GM04503 (cell line): Measurements from ENCODE around the gene ARL13B.
A peak's percentile ranks its signal among the peaks of the same experiment; 100 is the strongest.
"Not testable (repeated sequence)": the region's sequence is repeated elsewhere in the genome, so short reads cannot be mapped to it uniquely, and the experiment has no call there.

Experiments used
- DNase-seq: peaks from one replicate; pipeline ENCODE4 v3.0.0-alpha.2; 2012; ENCODE audit warnings: low read depth

Gene ARL13B

DNA sequence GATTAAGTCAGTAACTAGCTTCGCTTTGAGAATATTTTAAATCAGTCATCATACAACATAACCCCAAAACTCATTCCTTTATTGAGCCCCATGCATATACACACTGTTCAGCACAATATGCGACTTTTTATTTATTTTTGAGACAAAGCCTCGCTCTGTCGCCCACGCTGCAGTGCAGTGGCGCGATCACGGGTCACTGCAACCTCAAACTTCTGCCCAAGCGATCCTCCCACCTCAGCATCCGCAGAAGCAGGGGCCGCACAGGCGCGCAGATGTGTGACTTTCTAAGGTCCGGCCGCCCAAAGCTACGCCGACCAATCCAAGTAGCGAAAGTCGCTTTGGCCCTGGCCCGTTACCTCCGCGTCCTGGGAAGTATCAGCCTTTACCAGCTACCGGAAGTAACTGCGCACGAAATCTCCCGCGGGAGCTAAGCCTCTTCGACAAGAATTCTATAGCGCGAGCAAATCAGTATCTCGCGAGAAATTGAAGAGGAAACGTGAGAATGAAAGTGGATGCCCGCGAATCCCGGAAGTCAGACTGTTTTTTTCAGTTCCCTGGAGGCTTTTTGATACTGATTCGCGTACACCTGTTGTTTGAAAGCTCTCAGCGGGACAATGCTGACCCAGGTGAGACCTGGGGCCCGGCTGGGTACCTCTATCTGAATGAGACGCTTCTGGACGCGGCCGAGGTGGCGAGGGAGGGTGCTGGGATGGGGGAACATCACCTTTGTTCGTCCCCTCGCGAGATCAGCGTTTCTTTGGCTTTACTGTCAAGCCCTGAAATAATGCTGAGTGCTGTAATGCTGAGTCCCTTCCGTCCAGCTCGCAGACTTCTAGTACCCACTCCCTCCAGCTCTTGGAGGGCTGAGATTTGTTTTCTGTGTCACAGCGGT is 82.8 kb downstream of the ARL13B start, which contains the start of the genes DHFR2 and NSUN3:
DHFR2 (minus strand) TSS at position 404 of the 892 bp plus-strand sequence. CDS start 1,405 bp downstream, outside the sequence.
NSUN3 (plus strand) TSS at position 549 of the 892 bp plus-strand sequence; CDS start at position 615, 66 bp downstream.
- DNase-seq: peak; percentile 92

DNA sequence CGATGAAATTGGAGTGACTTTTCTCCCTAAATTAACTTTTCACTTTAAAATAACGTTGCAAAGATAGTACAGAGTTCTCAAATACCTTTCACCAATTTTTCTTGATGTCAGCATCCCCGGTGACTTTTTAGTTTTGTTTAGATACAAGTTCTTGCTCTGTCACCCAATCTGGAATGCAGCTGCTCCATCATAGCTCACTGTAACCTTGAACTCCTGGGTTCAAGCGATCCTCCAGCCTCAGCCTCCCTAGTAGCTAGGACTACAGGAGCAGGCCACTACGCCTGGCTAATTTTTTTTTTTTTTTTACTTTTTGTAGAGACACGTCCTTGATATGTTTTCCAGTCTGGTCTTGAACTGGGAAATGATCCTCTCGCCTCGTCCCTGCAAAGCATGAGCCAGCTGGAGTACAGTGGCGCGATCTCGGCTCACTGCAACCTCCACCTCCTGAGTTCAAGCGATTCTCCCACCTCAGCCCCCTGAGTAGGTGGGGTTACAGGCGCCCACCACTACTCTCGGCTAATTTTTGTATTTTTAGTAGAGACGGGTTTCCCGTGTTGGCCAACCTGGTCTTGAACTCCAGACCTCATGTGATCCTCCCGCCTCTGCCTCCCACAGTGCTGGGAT is 83.7 kb downstream of the ARL13B start:
- no peak for DNase-seq

DNA sequence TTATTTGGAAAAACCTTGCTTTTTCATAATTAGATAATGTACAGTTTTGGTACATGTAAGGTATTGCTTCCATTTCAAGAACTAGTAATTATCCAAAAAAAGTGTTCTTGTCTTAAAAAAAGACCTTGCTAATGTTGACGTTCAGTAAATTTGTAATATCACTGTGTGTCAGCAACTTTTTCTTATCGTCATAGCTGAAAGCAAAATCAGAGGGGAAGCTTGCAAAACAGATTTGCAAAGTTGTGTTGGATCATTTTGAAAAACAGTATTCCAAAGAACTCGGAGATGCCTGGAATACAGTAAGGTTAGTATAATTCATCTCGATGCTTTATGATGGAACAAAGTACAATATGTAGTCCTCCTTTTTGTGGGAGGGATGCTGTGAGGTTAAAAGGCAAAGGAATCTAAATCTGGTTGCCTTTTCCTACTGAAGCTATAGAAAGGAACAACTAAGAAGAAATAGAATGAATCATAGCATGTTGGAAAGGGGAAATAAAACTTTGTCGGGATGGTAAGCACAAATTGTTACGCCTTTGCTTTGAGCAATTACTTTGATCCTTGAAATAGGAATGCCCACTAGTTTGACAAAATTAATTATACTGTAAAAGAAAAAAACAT is 84.4 kb downstream of the ARL13B start:
- no peak for DNase-seq

DNA sequence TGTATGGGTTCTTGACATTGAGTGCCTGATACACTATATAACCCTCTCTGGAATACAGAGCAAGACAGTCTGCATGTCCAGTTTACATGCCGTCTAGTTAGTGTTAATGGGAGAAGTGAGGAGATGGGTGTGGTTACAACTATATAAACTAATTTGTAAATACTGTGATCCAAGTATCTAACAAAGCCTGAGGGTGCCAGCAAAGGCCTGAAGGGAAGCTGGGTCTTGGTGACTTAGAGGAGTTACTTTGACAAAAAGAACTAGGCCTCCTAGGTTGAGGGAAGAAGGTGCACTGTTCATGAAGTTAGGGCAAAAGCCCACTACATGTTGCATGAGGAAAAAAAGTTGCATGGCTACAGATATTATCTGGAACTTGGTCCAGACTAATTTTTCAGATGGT is 85.2 kb downstream of the ARL13B start:
- no peak for DNase-seq

DNA sequence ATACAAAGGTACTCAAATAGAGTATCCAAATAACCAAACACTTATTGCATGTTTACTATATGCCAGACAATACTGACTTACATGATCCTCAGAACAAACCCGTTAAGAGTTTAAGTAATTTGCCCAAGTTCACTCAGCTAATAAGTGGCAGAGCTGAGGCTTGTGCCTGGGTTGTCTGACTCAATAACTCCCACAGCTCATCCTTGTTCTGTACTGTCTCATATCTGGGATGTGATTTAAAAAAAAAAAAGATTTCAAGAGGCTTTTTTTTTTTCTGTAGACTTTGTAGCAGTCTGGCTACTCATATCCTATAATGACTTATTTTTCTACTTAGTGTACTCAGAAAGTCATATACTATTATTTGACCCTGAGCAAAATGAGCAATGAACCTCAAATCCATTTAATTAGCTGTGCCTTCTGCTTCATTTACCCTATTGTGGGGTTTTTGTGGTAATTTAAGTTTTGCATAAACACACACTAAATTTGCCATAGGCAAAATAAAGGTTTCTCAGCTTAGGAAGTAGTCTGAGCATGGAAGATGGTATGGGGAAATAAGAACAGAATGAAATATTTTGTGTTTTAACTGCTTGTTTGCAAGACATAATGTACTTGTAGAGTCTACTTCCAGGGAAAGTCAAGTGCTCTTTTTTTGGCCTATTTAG is 86.0 kb downstream of the ARL13B start:
- DNase-seq: no peak

DNA sequence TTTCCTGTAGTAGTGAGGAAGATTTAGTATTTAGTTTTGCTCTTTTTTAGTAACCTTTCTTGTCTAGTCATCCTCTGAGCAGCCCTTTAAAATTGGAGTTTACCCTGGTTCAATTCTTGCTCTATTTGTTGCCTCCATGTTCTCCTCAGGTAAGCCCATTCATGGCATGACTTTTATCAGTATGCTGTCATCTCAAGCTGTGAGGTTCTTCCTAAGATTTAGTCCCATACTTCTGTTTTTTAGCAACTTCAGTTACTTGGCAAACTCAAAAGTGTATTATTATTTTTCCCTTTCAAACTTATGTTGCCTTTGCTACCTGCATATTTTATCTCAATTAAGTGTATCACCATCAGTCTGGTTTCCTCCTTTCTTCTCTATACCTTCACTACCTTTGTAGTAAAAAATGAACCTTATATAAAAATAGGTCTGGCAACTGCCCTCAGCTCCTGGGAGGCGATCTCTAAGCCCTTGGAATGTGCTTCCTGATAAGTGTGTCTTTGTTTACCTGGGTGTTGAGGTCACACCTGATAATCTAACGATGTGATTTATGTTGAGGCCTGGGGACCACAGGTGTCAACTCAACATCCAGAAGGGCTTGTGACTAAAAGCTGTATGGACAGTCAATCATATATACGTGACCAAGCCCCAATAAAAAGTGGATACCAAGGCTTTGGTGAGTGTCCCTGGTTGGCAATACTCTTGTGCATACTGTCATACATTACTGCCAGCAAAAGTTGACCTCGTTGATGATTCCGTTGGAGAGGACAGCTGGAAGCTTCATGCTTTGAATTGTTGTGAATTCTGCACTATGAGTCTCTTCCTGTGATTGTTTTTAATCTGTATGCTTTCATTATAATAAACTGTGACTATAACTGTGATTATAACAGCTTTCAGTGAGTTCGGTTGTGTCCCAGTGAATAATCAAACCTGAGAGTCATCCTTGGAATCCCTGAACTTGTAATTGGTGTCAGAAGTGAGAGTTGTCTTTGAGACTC is 86.8 kb downstream of the ARL13B start:
- DNase-seq: no peak

DNA sequence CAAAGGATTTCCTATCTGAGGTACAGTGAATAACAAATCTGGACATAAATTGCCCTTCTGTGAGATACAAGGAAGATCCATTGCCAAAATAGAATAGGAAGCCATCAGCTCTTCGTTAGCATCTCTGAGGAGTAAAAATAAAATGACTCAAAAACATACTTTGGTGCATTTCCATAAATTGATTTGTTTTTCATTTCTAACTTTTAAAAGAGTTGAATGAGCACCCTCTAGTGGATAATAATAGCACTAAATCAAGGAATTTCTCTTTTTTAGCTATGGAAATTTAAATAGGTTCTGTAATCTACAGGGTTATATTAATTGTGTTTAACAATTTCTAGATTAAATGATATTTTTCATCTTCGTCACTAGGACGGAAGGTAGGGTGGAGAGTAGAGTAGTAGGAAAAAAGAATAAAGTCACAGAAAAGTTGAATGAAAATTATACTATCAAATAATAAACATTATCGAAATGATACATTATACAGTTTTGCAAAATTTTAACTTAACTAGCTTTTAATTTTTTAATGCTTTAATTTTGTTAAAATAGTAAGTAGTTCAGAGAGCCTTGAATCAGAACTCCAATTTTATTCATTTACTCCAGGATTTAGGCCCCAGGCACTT is 89.3 kb downstream of the ARL13B start:
- DNase-seq: no peak

DNA sequence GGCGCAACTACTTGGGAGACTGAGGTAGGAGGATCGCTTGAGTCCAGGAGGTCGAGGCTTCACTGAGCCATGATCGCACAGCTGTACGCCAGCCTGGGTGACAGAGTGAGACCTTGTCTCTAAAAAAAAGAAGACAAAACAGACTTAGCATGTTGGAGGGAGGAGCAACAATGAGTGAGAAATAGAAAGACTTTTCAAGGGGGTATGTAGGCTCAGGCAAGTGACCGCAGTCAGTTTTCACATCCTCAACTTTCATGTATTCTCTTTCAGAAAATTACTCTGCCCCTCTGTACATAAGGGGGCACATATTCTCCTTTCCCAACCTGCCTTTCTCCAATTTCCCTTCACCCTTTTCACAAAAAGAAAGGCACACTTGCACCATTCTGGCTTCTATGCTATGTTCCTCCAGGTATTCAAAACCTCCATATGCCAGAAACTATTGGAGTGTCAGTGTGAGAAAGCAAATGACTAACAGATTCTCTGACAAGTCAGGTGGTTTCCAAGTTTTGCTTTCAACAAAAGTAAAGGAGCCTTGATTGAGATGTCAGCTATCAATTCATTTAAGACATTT is 90.5 kb downstream of the ARL13B start:
- DNase-seq: no peak

DNA sequence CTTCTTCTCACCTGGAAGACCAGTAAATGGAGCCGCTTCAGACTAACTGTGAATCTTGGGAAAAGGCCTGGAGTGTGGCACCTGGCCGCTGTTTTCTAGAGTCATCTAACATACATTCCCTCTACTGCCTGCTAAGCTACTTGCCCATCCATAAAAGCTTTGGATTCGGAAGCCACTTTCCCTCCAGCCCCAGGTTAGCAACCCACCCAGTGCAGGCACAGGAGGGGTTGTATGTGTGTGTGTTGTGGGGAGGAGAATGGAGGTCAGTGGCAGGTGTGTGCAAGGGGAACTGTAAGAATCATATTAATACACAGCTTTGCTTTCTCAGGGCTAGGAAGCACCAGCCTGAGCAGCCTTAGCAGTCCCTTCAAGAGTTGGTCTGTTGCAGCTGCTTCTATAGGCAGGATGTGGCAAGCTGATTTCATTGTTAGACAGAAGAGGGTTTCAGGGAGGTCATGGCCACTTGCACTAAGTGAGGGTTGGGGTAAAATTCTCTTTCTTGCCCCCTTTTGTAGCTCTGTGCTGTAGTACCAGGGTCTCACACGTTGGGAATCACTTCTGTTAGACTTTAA is 91.8 kb downstream of the ARL13B start:
- DNase-seq: no peak

DNA sequence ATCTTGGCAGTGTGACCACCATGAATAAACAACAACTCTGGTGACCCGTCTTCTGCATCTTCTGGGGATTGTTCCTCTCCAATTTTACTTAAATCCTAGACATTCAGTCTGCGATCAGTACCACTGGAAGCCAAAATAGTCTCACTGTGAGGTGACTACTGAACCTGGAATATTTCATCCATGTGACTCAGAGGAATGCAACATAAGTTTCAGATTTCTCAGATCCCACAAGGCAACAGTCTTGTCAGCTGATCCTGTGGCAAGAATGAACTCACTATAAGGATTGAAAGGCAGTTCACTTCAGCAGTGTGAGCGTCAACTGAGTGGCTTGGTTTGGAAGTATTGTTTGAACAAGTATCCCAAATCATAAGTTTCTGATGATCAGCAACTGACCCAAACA is 96.1 kb downstream of the ARL13B start:
- no peak for DNase-seq

DNA sequence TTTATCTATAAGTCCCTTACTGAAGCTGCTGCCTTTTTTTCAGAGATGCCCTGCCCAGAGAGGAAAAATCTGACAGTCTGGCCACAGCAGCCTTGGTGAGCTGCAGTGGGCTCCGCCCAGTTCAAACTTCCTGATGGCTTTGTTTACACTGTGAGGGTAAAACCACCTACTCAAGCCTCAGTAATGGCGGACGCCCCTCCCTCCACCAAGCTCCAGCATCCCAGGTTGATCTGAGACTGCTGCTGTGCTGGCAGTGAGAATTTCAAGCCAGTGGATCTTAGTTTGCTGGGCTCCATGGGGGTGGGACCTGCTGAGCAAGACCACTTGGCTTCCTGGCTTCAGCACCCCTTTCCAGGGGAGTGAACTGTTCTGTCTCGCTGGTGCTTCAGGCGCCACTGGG is 100.6 kb downstream of the ARL13B start:
- DNase-seq: not testable (repeated sequence)

DNA sequence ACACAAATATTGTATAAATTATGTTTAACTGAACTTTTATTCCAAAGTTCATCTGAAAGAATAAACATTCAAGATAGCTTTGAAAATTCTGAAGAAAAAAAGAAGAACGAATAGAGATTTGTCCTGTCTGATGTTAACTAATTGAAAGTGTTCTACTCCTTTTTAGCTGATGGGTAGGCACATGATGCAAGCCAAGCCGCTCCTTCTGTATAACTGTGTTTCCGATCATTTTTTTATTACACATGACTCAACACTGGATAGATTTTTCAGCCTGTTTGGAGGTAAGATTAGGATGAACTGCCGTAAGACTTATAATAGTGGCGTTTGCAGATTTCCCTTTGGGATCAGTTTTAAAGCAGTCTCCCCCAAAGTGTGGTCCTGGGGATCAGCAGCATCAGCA is 101.9 kb downstream of the ARL13B start:
- DNase-seq: no peak

DNA sequence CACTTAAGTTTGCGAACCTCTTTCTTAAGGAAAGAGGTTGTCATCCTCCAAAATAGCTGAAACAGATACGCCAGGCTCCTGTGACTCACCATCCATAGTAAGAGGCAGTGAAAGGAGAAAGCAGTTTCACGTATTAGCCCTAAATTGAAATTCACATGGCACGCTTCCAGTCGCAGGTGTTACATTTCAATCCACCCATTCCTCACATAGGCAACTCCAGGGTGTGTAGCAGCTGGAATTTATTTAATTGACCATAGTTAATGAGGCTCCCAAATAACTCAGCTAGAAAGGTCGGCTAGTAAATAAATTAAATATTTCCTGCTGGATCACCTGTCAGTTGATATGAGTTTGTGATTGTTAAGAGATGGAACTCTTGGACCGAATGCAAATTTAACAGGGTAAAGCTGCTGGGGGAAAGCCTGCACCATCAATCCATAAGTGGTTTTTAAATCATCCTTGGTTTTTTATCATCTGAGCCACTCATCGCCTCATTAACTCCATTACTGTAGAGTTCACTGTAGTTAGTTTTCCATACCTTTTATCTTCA is 102.5 kb downstream of the ARL13B start:
- no peak for DNase-seq

DNA sequence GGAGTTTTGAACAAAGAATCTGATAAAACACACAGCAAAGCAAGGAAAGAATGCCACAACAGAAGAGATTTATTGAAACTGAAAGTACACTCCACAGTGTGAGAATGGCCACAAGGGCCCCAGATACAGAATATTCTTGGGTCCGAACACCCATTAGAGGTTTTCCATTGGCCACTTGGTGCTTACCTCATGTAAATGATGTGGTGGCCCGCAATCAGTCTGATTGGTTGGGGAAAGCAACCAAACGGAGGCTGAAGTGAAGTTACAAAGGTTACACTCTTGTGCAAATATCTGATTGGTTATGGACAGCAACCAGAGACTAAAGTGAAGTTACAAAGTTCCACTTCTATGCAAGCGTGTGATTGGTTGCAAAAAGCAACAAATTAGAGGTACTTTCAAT is 103.3 kb downstream of the ARL13B start:
- DNase-seq: no peak

DNA sequence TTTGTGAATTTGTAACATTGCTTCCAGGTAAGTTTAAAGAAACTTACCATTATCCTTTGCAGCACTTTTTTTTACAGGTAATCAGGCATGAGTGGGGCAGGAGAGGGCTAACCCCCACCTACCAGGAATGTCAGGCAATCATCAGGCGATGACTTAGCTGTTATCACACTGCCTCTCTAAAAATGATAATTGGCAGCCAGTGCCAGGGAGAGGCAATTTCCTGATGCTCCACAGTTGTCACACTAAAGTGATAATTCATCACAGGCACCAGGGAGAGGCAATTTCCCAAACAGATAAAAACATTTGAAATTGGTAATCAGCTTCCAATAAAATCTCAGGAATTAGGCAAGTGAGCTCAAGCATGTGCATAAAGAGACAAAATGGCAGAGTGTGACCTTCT is 109.2 kb downstream of the ARL13B start:
- no peak for DNase-seq

DNA sequence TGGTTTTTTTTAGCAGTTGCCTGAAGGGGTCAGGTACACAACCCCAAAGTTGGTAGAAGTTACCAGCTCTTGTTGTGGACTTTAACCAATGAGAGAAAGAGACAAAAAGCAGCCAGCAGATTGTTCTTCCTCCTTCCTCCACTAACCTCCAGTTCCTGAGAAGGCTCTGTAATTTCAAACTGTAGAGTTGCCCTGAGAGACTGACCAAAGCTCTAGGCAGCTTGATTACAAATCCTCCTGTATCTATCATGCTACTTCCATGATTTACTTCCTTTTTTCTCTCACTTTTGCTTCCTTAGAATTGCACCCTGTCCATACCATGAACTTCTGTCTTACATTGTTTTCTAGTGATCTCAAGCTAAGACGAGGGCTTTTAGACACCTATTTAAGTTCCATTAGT is 112.1 kb downstream of the ARL13B start:
- no peak for DNase-seq

DNA sequence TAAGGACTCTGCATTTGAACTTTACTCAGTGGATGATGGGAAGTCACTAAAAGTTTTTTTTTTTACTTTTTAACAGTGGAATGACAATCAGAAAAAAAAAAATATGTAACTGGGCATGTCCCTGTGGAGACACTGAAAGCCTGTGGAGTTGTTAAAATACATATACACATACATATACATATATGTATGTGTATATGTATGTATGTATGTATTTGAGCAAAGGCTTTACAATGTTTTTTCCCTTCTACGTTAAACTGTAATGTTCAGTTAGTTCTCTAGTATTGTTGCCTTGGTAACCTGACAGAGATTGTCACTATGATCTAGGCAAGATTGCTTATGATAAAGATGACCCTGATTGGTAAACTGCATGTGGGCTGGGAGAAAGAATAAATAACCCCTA is 113.2 kb downstream of the ARL13B start:
- no peak for DNase-seq

DNA sequence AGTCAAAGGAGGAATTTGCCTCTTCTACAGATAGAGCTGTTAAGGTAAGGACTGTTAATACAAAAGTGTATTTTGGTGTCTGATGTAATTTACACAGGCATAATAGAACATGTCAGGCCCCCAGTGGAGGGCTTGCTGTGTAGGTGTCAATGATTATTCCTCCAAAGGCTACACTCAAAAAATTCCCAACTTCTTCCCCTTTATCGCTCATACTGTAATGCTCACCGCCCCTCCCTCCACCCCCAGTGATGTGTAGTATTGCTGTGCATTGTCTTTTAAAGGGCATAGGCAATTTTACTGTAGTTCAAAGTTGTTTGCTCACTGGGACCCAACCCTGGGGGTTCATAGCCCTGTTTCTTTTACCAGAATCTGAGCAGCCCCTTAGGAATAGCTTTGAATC is 115.2 kb downstream of the ARL13B start:
- no peak for DNase-seq

DNA sequence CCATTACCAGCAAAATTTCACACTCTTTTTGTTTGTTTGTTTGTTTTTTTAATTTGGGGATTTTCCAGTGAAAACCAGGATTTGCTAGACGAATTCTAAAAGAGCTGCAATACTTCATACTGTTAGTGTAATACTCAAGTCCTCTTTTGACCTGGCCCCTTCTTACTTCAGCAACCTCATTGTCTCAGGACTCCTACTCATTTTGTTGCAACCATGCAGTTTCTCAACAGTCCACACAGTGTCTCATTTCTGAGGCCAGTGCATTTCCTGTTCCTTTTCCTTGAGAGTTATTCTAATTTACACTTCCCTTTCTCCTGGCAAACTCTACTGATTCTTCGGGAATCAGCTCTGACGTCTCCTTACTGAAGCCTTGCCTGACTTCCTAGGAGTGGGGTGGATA is 118.5 kb downstream of the ARL13B start:
- DNase-seq: no peak

DNA sequence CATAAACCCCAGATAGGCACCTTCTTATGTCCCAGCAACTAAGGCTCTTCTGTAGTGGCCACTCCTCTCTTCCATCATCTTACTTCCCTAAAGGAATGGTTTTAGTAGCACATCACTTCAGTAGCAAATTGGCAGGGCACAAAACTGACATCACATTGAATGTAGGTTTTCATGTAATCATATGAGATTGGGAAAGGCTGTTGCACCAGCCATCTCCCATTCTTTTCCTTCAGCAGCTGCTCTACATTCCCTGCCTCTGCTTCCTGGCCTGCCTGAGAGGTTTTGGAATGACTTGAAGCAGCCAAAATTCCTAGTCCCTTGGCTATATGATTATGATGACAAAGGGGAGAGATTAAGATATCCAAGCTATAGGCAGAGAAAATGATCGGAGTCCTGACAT is 119.4 kb downstream of the ARL13B start:
- DNase-seq: no peak
